Renal cortical epithelial cell (primary cell): ENCODE measurements around the gene CAPNS2. TPM values are rescaled to one million over a fixed set of nuclear protein-coding genes. Genes with fewer than 3 reads are reported as not detected.

Experiments used
- DNase-seq: peaks from one replicate; pipeline ENCODE4 v3.0.0-alpha.2; 2011; ENCODE audit warnings: low read depth
- total RNA-seq: library from RNA; depleted of rRNA; stranded (reverse); fragments of >200 nt; gene quantifications from 2 replicates; pipeline ENCODE4 v1.2.3, GENCODE V29; 2014

The CAPNS2 gene
- 0.17 and 0.30 TPM in 2 replicates for total RNA-seq

DNA sequence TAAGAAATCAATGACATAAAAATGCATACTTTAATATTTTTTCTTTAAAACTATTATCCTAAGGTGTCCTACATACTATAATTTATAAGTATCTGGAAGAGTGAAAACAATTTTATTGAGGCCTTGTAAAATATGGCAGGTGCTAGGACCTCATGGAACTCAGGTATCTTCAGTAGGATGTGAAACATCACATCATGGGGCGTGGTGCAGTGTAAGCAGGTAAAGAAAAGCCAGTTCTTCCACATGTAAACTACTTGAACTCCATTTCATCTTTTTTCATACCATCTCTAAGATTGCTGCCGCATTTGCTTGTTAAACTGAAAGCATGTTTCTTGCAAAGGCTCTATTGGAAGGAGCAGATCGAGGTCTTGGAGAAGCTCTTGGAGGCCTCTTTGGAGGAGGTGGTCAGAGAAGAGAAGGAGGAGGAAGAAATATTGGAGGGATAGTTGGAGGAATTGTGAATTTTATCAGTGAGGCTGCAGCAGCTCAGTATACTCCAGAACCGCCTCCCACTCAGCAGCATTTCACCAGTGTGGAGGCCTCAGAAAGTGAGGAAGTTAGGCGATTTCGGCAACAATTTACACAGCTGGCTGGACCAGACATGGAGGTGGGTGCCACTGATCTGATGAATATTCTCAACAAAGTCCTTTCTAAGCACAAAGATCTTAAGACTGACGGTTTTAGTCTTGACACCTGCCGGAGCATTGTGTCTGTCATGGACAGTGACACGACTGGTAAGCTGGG is at the start of gene CAPNS2:
CAPNS2 (plus strand) TSS at position 253 of the 744 bp plus-strand sequence; CDS start at position 326, 73 bp downstream.
- DNase-seq, result no peak

DNA sequence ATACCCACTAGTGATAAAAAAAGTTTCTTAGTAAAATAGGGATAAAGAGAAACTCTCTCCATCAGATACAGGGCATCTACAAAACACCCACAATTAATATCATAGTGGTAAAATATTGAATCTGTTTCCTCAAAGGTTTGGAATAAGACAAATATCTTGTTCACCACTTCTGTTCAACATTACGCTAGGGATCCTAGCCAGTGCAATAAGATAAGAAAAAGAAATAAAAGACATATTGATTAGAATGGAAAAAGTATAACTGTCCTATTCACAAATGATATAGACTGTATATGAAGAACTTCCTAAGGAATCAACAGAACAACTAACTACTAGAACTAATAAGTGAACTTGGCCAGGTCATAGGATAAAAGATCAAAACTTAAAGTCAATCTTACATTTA is 44.7 kb upstream of the CAPNS2 start:
- no peak for DNase-seq

DNA sequence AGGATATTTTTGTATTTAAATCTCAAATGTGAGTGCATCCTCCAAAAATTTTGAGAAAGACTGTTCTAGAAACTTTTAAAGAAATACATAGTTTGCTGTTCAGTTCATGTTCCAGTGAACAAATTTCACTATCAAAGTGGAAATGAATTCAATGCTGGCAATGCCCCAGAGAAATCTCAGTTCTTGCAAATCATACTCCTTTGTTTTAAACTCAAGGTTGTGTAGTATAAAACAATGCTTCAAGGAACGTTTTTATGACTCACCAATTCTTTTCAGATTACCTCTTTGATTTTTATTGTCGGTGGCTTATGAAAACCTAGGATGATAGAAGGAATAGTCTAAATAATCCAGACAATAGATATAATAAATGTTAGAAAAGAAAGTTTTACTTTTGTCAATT is 40.0 kb upstream of the CAPNS2 start:
- DNase-seq, result peak; percentile 30

DNA sequence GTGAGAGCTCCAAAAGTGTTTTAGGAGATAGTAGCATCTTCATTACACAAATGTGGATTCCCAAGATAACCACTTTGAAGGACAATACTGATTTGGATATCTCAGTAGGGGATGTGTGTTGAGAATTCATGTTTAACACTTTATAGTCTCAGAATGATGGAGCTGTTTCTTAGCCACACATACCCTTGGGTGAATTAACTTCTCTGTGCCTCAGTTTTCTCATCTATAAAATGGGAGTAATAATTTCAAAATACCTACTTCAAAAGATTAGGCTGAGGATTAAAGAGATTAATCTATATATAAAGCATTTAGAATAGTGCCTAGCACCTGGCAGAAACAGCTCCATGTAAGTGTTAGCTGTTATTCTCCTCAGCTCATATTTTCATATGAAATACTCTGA is 38.6 kb upstream of the CAPNS2 start:
- no peak for DNase-seq

DNA sequence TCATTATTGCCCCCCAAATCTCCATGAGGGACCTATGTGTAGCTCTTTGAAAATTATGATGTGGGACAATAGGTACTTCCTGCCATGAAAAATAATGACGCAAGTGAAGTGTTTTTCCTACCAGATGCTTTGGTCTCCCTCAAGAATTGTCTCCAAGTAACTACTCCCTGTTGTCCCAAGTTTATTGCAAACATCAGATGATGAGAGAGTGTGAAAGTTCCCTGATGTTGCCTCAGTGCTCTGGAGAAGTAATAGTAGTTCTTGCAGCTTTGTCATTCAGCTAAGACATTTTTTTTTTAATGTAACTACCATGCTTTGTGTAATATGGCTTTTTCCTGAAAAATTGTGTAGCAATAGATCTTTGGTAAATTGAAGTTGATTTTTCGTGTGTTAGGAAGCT is 37.5 kb upstream of the CAPNS2 start:
- no peak for DNase-seq

DNA sequence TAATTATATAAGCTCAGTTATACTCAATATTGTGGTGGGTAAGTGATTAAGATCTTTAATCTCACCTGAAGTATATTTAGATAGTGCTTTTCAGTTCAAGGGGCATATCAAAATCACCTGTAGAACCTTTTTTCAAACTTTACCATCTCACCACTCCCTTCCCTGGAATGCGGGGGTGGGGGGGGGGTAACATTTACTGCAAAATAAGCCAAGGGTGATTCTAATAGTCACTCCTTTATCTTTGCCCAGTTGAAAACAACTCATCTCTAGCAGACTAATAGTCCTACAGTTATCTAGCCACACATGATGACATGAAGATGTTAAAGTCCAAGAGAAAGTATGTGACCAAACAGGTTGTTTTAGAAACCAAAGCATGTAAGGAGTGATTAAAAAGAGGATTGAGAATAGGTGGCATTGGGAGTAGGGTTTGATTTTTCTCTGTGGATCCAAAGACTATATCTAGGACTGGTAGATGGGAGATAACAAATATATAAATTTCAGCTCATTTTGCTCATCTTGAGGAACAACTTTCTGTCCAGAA is 36.1 kb upstream of the CAPNS2 start:
- DNase-seq, result no peak

DNA sequence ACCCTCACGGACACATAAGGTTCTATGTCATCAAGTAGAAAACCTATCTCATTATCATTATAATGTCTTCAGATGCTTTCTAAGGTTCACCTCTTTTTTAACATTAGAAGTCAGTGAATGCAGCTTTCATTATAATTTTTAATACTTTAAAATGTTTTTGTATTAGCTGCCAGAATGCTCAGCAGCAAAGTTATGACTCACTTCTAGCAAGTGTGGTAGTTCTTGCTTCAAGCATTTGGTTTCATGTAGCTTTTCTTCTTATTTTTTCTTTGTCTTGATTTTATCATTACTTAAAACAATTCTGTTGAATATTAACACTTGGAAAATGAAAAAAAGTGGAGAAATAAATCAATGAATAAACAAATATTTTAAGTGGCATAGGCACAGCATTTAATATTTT is 34.3 kb upstream of the CAPNS2 start:
- no peak for DNase-seq

DNA sequence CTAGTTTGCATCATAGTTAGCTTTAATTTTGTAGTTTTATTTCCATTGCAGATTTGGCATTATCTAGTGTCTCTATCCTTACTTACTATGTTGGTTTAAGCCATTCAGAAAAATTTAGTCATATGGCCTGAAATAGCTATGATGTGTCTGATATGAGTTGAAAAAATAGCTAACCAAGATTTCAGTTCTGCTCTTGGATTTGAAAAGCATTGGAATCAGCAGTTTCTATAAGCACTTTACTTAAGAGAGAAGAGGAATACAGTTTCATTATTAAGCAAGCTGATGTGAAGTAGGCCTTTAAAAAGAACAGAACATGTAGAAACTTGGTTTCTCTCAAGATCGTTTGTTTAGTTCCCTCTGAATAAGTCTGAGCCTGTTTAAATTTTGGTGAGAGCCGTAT is 31.7 kb upstream of the CAPNS2 start:
- DNase-seq, result no peak

DNA sequence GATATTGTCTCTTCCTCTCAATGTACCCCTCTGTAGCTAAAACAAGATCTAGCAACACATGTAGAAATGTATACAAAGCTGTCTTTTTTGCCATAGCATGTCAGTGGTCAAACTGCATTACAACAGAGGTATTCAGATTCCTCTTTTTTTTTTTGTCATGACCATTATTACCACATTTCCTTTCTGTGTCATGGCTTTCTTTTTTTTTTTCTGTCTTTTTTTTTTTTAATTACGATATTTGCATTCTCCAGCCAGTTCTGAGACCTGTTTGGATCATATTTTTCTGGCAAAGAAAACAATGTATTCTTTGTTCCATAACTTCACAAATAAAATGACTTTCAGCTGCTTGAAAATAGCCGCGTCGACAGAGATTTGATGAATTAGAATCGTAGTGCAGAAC is 27.4 kb upstream of the CAPNS2 start:
- DNase-seq, result no peak

DNA sequence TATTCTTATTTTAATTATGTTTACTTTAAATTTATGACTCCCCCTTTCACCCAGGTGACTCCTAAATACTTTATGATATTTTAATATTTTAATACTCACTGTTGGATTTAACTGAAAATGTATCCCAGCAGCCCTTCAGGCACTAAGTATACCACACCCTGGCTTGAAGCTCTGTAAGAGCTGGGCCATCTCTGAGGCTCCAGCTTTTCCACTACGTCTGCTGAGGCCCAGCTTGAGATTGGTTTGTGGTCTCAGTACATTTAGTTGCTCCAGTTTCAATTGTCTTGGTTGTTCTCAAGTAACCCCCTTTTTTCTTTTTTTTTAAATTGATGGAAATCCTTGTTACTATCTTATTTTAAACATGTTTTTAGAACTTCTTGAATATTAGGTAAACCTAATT is 27.0 kb upstream of the CAPNS2 start:
- DNase-seq, result no peak

DNA sequence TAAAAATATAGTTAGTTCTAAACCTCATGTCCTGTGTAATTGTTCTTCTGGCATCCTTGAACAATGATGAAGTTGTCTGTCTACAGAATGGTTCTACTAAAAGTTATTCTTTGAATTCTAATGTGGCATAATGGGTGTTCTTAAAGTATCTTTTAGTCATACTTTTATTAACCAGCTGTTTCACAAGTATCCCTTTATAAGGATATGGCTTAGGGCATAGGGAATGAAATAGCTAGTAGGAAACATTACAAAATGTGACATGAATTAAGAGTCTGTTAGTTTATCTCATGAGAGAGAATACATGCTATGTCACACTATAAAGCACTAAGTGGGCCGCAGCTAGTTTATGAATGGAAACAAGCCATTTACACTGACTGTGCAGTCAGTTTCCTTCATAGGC is 26.3 kb upstream of the CAPNS2 start:
- DNase-seq, result no peak

DNA sequence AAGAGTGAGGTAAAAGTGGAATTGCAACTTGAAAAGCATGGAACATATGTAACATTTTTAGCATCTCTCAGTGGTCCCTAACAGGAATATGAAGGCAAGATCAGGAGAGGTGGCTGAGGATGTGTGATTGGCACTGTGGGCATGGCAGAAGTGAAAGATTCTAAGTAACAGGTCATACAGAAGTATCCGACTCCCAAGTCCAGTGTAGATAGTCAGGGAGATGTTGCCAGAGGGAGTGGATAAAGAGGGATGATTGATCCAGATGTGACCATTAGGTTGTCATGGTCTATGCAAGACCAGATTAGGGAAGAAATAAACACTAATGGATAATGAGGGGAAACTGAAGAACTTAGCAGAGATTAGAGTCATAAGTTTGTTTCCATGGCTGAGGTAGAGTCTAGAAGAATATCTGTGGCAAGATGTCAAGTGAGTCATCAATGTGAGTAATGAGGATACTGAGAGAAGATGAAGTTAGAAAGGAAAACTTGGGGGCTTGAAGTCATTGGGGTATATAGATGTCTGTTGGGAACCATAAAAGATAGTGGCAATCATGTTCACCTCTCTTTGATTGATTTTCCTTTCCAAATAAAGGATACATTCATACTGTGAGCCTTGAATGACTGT is 23.9 kb upstream of the CAPNS2 start:
- DNase-seq, result peak; percentile 69

DNA sequence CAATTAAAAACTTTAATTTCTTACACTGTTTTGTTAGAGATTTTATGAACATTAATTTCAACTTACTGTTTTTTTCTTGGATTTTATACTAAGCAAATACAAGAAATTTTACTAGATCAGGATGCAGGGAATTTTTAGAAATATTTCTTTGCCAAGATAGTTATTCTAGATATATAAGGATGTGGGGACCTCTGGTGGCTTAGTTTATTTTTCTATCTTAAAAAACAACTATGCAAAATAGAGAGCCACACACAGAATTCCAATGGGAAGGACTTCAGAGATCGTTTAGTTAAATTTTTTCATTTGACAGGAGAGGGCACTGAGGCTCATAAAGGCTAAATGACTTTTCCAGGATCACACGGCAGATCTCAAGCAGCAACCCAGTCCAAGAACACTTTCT is 23.0 kb upstream of the CAPNS2 start:
- peak; percentile 43 for DNase-seq

DNA sequence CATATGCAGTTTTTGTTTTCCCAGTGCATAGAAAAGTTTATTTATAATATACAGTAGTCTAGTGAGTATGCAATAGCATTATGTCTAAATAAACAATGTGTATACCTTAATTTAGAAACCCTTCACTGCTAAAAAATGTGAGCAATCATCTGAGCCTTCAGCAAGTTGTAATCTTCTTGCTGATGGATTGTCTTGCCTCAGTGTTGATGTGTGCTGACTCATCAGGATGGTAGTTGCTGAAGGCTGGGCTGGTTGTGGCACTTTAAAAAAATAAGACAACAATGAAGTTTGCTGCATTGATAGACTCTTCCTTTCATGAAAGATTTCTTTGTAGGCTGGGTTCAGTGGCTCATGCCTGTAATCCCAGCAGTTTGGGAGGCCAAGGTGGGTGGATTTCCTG is 13.9 kb upstream of the CAPNS2 start:
- DNase-seq, result peak; percentile 76

DNA sequence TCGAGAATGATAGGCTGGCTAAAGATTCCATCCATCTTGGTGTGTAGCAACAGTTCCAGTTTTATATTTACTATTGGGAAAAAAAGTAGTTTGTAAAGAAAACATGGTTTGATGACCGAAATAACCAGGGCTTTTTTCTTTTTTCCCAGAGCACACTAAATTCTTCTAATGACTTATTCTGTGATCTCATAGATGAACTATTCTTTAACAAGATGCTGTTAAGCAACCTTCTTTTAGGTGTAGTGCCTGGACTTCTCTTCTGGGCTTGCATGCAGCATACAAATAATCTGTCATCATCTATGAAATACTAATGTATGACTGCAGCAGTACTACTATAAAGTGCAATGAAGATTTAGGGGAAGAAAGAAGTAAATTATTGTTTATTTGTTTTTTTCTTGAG is 11.0 kb upstream of the CAPNS2 start:
- no peak for DNase-seq

DNA sequence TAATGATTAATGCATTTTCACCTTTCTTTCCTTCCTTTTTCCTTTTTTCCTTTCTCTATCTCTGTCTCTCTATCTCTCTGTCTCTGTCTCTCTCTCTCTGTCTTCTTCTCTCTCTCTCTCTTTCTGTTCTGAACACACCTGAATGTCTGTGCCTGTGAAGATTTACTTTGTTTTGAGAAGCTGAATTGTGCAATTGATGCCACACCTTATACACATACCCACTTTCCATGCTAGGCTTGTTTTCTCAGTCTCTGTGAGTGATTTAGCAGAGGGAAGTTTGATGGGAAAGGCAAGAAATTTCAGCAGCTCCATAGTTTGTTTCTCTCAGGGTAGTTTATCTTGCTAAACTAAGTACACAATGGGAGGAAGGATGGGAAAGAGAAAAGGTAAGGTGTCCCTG is 9.3 kb upstream of the CAPNS2 start:
- DNase-seq, result peak; percentile 7

DNA sequence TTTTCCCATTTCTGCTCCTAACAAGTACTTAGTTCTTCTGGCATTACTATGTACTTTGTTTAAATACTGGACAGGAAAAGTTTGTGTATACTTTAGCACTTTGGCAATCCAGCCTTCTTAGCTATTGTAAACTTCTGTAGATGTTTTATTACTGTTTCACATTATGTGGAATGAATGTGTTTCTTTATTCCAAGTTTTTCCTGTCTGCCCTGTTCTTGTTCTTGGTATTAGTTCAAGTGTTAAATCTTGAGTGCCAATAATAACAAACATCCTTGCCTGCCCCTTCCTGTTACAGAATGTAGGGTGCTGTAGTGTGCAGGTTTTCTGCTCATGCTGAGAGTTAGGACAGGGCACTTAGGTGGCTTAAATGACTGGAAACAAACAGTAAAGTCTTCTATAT is 7.3 kb upstream of the CAPNS2 start:
- DNase-seq, result peak; percentile 26

DNA sequence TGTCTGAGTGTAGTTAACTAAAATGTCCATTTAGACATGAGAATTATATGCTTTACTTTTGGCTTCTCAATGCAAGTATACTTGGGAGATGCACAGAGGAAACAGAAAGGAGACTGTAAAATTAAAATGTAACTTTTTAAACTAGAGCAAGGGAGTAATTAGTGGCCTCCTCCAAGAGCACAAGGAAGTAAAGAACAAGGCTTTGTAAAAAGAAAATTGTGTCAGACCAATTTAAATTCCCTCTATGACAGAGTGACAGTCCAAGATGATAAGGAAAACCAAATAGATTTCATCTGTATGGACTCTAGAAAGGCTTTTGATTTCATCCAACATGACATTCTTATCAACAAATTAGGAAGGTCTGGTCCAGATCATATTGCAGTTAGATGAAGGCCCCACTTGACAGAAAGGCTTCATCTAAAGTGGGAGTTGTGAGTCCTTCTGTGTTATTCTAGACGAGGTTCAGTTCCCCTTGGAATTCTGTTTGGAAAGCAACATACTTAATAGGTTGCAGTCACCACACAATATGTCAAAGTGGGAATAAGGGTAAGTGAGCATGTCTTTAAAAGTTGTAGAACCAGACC is 6.5 kb upstream of the CAPNS2 start:
- DNase-seq, result no peak

DNA sequence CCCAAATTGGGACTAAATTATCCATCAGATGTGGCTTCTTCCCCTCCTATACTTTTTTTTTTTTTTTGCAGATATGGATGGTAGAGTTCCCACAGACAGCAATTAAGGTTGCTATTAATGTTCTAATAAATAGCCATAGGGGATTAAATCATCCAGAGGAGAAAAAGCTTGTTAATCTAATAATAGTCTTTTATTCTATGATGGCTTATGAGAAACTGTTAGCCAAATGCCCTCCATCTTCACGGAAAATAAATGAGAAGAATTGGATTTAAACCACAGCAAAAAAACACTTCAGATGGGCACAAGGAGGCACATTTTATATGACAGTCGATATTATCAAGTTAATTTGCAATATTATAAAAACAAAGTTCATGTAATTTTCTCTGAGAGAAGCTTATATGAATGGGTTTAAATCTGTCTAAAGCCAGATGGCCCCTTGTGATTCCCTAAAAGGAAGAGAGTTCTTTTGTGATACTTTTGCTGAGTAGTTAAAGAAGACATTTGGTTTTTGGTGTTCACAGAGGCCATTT is 5.1 kb upstream of the CAPNS2 start:
- DNase-seq, result no peak

DNA sequence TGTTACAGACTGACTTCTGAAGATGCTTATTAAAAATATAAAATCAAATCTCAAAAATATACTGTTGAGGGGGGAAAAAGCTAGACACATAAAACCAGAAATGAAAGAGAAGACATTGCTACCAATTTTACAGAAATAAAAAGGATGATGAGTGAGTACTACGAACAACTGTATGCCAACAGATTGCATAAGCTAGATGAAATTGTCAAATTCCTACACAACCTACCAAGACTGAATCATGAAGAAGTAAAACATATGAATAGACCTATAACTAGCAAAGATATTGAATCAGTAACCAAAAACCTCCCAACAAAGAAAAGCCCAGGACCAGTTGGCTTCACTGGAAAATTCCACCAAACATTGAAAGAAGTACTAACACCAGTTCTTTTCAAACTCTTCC is 3.5 kb upstream of the CAPNS2 start:
- no peak for DNase-seq

DNA sequence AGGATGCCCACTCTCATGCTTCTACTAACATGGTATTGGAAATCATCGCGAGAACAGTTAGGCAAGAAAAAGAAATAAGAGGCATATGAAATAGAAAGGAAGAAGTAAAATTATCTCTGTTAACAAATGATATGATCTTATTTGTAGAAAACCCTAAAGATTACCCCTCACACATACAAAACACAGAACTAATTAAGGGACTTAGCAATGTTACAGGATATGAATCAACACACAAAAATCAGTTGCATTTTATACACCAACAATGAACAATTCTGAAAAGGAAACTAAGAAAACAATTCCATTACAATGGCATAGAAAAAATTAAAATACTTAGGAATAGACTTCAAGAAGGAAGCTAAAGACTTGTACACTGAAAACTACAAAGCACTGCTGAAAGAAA is 2.7 kb upstream of the CAPNS2 start:
- no peak for DNase-seq

DNA sequence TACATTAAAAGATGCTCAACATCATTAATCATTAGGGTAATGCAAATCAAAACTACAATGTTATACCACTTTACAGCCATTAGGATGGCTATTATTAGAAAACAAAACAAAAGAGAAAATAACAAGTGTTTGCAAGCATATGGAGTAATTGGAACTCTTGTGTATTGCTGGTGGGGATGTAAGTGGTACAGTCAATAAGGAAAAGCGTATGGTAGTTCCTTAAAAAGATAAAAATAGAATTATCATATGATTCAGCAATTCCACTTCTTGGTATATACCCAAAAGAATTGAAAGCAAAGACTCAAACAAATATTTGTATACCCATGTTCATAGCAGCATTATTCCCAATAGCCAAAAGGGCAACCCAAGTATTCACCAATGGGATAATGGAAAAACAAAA is 1.4 kb upstream of the CAPNS2 start:
- no peak for DNase-seq

DNA sequence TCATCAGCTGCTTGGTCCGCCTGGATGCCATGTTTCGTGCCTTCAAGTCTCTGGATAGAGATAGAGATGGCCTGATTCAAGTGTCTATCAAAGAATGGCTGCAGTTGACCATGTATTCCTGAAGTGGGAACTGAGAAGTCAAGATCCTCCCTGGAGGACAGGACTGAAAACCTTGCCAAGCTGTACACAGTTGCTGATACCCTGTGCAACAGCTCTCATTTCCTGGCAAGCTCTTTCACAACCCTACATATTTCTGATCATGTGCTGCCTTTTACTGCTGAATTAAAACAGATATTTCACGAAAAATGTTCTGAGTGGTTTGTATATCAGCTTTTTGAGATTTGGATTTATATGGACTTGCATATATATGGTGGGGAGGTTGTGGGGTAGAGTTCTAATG is 898 bp downstream of the CAPNS2 start:
- peak; percentile 9 for DNase-seq
